Measurements from ENCODE around the gene BCAP31. TPM values are rescaled to one million over a fixed set of nuclear protein-coding genes. Genes with fewer than 3 reads are reported as not detected.

BCAP31 gene
- total RNA-seq, 1 experiment from 2014 or later: 432 TPM

DNA sequence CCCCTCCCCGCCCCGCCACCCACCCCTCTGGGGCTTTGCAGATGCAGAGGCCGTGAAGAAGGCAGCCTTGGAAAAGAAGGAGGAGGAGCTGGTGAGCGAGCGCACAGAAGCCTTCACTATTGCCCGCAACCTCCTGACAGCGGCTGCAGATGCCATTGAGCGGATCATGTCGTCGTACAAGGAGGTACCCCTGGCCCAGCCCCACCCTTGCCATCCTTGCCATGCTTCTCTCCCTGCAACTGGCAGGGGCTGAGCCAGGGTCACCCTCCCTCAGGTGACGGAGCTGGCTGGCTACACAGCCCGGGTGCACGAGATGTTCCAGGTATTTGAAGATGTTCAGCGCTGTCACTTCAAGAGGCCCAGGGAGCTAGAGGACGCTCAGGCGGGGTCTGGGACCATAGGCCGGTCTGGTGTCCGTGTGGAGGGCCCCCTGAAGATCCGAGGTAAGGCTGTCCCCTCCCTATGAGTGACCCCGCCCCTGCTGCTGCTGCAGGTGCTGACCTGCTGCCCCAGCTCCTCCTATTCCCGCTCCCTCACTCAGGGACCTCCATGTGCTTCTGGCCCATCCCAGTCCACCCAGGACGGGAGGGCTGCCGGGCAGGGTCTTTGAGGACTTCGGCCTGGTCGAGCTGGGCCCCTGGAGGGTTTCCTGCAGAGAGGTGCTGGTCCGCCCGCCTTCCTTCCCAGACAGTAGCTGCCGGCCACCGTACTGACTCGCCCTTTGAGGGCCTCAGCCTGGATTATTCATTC is 12.1 kb upstream of the BCAP31 start:
- H3K4me3 ChIP-seq (ENCODE audit: low read depth in 2 of 2, low read length in 2 of 2): no peak overlapping the region
- H3K9me3 ChIP-seq (ENCODE audit: control insufficient read depth, insufficient read depth, low read depth, low read length): 0 out of 2 replicates have a peak, but pooled peaks cover 3% of the 10 kb centered on the region
- POLR2A ChIA-PET: no interaction called here
- TF ChIP-seq, protein P1, sequence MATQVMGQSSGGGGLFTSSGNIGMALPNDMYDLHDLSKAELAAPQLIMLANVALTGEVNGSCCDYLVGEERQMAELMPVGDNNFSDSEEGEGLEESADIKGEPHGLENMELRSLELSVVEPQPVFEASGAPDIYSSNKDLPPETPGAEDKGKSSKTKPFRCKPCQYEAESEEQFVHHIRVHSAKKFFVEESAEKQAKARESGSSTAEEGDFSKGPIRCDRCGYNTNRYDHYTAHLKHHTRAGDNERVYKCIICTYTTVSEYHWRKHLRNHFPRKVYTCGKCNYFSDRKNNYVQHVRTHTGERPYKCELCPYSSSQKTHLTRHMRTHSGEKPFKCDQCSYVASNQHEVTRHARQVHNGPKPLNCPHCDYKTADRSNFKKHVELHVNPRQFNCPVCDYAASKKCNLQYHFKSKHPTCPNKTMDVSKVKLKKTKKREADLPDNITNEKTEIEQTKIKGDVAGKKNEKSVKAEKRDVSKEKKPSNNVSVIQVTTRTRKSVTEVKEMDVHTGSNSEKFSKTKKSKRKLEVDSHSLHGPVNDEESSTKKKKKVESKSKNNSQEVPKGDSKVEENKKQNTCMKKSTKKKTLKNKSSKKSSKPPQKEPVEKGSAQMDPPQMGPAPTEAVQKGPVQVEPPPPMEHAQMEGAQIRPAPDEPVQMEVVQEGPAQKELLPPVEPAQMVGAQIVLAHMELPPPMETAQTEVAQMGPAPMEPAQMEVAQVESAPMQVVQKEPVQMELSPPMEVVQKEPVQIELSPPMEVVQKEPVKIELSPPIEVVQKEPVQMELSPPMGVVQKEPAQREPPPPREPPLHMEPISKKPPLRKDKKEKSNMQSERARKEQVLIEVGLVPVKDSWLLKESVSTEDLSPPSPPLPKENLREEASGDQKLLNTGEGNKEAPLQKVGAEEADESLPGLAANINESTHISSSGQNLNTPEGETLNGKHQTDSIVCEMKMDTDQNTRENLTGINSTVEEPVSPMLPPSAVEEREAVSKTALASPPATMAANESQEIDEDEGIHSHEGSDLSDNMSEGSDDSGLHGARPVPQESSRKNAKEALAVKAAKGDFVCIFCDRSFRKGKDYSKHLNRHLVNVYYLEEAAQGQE (IDR thresholded peaks at IDR 0.05; ENCODE audit: insufficient read depth in 1 of 2, low read depth in 2 of 2, low read length in 1 of 2): no peak
- TF ChIP-seq POLR2AphosphoS5 (IDR thresholded peaks at IDR 0.05; ENCODE audit: low read depth, low read length): no peak
- no peak for TF ChIP-seq TCF7L2 (IDR thresholded peaks at IDR 0.05; ENCODE audit: low read depth, low read length)
- no peak for TF ChIP-seq SIN3A (IDR thresholded peaks at IDR 0.05; ENCODE audit: borderline replicate concordance, insufficient read depth, low read depth, low read length)
- TF ChIP-seq, protein P2, sequence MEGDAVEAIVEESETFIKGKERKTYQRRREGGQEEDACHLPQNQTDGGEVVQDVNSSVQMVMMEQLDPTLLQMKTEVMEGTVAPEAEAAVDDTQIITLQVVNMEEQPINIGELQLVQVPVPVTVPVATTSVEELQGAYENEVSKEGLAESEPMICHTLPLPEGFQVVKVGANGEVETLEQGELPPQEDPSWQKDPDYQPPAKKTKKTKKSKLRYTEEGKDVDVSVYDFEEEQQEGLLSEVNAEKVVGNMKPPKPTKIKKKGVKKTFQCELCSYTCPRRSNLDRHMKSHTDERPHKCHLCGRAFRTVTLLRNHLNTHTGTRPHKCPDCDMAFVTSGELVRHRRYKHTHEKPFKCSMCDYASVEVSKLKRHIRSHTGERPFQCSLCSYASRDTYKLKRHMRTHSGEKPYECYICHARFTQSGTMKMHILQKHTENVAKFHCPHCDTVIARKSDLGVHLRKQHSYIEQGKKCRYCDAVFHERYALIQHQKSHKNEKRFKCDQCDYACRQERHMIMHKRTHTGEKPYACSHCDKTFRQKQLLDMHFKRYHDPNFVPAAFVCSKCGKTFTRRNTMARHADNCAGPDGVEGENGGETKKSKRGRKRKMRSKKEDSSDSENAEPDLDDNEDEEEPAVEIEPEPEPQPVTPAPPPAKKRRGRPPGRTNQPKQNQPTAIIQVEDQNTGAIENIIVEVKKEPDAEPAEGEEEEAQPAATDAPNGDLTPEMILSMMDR (IDR thresholded peaks at IDR 0.05): no peak
- no peaks in the 10 kb centered on the region for H3K36me3 ChIP-seq (ENCODE audit: control insufficient read depth, insufficient read depth, low read length)
- ATAC-seq (no peak), DNase-seq (ENCODE audit: low read depth, low spot score) (no peak)
- H3K27ac ChIP-seq (ENCODE audit: low read length): no peak overlapping the region
- in situ Hi-C loops (cut with HindIII; ENCODE audit: low pct_unique_long_range_greater_than_20kb, low sequenced_read_pairs): no loop called here
- BruUV-seq (replicated peaks): no TSS peak
- no peaks in the 10 kb centered on the region for H3K4me1 ChIP-seq (ENCODE audit: control insufficient read depth, insufficient read depth, low read length)
- no peaks in the 10 kb centered on the region for H3K27me3 ChIP-seq (ENCODE audit: control insufficient read depth, insufficient read depth, low read length)
- intact Hi-C loops (cut with micrococcal nuclease; ENCODE audit: unreplicated experiment): no loop called here
- CTCF ChIA-PET: interaction anchor here (0.7 kb wide), 1 partner anchor 83 kb away, joined by 7 read pairs; no protein-coding TSS in a partner anchor

DNA sequence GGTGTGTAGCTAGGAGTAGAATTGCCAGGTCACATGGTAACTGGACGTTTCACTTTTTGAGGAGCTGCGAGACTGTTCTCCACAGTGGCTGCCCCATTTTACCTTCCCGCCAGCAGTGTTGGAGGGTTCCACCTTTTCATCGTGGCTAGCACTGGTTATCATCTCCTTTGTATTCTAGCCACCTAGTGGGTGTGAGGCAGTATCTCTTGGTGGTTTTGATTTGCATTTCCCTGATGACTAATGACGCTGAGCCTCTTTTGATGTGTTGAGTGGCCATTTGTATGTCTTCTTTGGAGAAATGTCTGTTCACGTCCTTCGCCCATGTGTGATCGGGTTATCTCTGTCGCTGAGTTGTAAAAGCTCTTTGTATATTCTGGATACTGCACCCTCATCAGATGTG is 11.1 kb upstream of the BCAP31 start:
- no TSS peak for BruUV-seq (replicated peaks)
- H3K9me3 ChIP-seq (ENCODE audit: control insufficient read depth, insufficient read depth, low read depth, low read length): 0 out of 2 replicates have a peak, but pooled peaks cover 3% of the 10 kb centered on the region
- H3K4me1 ChIP-seq (ENCODE audit: control insufficient read depth, insufficient read depth, low read length): no peaks in the 10 kb centered on the region
- no peak for DNase-seq (ENCODE audit: low read depth, low spot score)
- POLR2A ChIA-PET: no interaction called here
- intact Hi-C loops (cut with micrococcal nuclease; ENCODE audit: unreplicated experiment) (no loop called here), in situ Hi-C loops (cut with HindIII; ENCODE audit: low pct_unique_long_range_greater_than_20kb, low sequenced_read_pairs) (no loop called here)
- H3K36me3 ChIP-seq (ENCODE audit: control insufficient read depth, insufficient read depth, low read length): no peaks in the 10 kb centered on the region
- no peak overlapping the region for H3K27ac ChIP-seq (ENCODE audit: low read length)
- no peak overlapping the region for H3K4me3 ChIP-seq (ENCODE audit: low read depth in 2 of 2, low read length in 2 of 2)
- ATAC-seq: no peak; the same call in 1 of the 2 replicates
- no peaks in the 10 kb centered on the region for H3K27me3 ChIP-seq (ENCODE audit: control insufficient read depth, insufficient read depth, low read length)
- TF ChIP-seq POLR2AphosphoS5 (IDR thresholded peaks at IDR 0.05; ENCODE audit: low read depth, low read length) (no peak), SIN3A (IDR thresholded peaks at IDR 0.05; ENCODE audit: borderline replicate concordance, insufficient read depth, low read depth, low read length) (no peak), TCF7L2 (IDR thresholded peaks at IDR 0.05; ENCODE audit: low read depth, low read length) (no peak)
- TF ChIP-seq, protein P1 (IDR thresholded peaks at IDR 0.05; ENCODE audit: insufficient read depth in 1 of 2, low read depth in 2 of 2, low read length in 1 of 2): no peak
- TF ChIP-seq, protein P2 (IDR thresholded peaks at IDR 0.05): no peak
- CTCF ChIA-PET: no interaction called here

Measured in Panc1 (cell line).